HUES64 (cell line): ENCODE results near the gene ADRA1B.

Experiments
- H3K27ac ChIP-seq: 2 replicates; pipeline ENCODE4 v1.7.0; 2013; ENCODE audit warnings: low read depth, low read length, inconsistent platforms
- H3K27me3 ChIP-seq: 2 replicates; pipeline ENCODE4 v1.6.1; 2013; ENCODE audit warnings: mild to moderate bottlenecking, low read length; ENCODE audit not compliant: insufficient read depth
- H3K36me3 ChIP-seq: 2 replicates; pipeline ENCODE4 v1.6.1; 2013; ENCODE audit warnings: mild to moderate bottlenecking, low read length; ENCODE audit not compliant: insufficient read depth
- H3K4me1 ChIP-seq: 2 replicates; pipeline ENCODE4 v1.6.1; 2013; ENCODE audit warnings: mild to moderate bottlenecking, low read length, moderate library complexity; ENCODE audit not compliant: insufficient read depth
- H3K4me3 ChIP-seq: 2 replicates; pipeline ENCODE4 v1.5.1; 2013; ENCODE audit warnings: mild to moderate bottlenecking, low read length, moderate library complexity
- H3K9ac ChIP-seq: 2 replicates; pipeline ENCODE4 v1.6.1; 2013; ENCODE audit warnings: mild to moderate bottlenecking, low read depth, low read length
- H3K9me3 ChIP-seq: 2 replicates; pipeline ENCODE4 v1.6.1; 2013; ENCODE audit warnings: low read depth, low read length; ENCODE audit not compliant: insufficient read depth
- WGBS: fragments of 150-250, 120-280 bp; methylation state at CpG from one replicate; pipeline ENCODE4 v1.1.7; 2013; ENCODE audit warnings: missing lambda C conversion rate; 5-methylcytosine and 5-hydroxymethylcytosine counted together

Gene ADRA1B

DNA sequence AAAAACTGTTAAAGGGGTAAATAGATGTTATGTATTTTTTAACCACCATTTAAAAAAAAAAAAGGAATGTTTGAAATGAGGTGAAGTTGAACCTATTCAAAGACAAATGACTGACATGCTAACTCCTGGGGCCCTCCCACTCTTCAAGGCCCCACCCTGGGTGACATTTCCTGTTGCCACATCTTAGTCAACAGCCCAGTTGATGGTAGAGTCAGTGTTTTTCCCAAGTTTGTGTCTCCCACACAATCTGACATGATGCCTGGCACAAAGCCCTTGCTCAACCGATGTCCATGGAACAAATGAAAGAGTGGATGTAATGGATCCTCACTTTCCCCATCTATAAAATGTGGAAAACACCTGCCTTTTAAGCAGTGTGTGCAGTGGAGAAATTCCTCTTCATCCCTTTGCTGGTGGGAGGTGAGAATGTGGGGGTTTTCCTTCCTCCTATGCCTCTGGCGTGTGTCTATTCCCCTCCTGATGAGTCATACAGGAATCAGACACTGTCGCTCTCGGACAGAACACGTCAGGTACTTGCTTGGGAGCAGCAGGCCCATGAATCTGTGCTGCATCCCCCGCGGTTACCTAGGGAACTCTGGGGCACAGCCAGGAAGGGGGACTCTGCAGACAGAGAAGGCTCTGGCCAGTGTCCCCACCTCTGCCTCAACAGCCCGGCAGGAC, 13.7 kb upstream of the ADRA1B start:
- no peak overlapping the region for H3K27ac ChIP-seq
- 84% methylated on average over 8 of the region's 8 CpGs for WGBS

DNA sequence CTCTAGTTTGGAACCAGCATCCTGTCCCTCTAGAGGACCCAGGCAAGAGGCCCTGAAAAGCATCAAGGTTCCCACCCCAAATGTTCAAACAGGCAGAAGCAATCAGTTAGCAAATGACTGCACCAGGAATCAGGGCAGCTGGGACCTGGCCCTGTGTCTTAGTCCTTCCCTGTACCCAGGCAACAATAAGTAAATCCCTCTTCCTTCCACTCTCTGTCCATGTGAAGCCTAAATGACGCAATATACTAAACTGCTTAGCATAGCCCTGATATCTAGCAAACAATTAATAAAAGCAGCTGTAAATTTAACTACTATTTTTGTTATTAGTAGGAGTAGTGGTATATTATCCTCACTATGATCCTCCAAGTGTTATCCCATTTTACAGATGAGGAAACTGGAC, 13.2 kb upstream of the ADRA1B start:
- no peaks in the 10 kb centered on the region for H3K9me3 ChIP-seq
- H3K4me1 ChIP-seq: peaks cover 2% of the 10 kb centered on the region; the same call in 1 of the 2 replicates
- no peak overlapping the region for H3K27ac ChIP-seq
- H3K4me3 ChIP-seq: no peak overlapping the region
- no peak overlapping the region for H3K9ac ChIP-seq
- no peaks in the 10 kb centered on the region for H3K27me3 ChIP-seq
- no peaks in the 10 kb centered on the region for H3K36me3 ChIP-seq
- WGBS: 100% methylated on average over 1 of the region's 1 CpG

More for the DNA sequence above, 13.7 kb upstream of the ADRA1B start:
- H3K27me3 ChIP-seq: no peaks in the 10 kb centered on the region
- H3K4me3 ChIP-seq: no peak overlapping the region
- no peaks in the 10 kb centered on the region for H3K9me3 ChIP-seq
- no peaks in the 10 kb centered on the region for H3K36me3 ChIP-seq
- no peaks in the 10 kb centered on the region for H3K4me1 ChIP-seq
- no peak overlapping the region for H3K9ac ChIP-seq

DNA sequence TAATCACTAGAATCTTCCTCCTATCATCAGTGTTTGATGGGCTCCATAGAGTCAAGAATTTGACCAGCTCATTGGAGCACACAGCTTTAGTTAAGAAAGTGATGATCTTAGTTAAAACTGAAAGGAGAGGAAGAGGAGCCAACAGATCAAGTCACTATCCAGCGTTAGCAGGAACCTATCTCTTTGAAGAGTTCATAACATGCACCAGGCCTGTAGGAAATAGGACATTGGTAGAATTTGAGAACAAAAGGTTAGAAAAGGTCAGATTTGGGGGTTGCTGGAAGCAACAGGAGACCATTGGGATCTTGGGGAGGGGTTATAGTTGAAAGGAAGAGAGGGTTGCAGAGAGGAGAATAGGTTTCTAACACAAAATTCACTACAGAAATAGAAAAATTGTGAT, 11.4 kb upstream of the ADRA1B start:
- 95% methylated on average over 1 of the region's 1 CpG for WGBS
- no peaks in the 10 kb centered on the region for H3K36me3 ChIP-seq
- H3K27ac ChIP-seq: no peak overlapping the region
- no peak overlapping the region for H3K9ac ChIP-seq
- H3K27me3 ChIP-seq: no peaks in the 10 kb centered on the region
- H3K4me3 ChIP-seq: no peak overlapping the region
- peaks cover 10% of the 10 kb centered on the region for H3K4me1 ChIP-seq
- H3K9me3 ChIP-seq: no peaks in the 10 kb centered on the region

DNA sequence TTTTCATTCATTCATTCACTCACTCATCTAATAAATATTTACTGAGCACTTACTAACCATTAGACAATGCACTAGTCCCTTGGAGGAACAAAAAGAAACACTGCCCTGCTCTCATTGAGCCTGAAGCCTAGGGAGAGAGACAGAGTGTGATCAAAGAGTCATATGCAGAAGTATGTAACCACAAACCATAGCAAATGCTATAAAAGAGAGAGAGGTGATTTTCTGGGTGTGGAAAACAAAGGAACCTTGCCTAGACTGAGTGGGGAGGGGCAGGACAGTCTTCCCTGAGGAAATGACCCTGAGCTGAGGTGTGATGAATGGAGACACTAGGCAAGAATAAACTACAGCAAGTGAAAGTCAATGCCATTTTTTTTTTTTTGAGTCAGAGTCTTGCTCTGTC, 10.8 kb upstream of the ADRA1B start:
- Histone ChIP-seq H3K4me3 (no peak overlapping the region), H3K36me3 (no peaks in the 10 kb centered on the region), H3K9me3 (no peaks in the 10 kb centered on the region), H3K9ac (no peak overlapping the region), H3K27ac (no peak overlapping the region), H3K27me3 (no peaks in the 10 kb centered on the region), H3K4me1 (peaks cover 10% of the 10 kb centered on the region)

DNA sequence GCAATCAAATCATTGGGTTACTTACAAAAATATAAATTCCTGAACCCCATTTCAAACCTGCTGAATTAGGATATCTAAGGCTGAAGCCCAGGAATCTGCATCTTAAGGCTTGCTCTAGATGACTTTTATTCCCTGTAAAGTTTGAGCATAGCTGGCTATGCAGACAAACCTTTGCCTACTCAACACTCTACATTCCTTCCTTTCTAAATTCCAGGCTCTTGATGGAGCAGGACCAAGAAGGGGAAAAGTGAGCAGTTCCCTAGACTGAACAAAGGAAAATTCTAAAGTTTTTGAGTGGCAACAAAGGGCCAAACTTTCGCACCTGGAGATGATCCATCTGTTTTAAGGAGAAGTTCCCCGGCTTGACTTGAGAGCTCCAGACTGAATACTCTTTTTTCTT, 9.8 kb upstream of the ADRA1B start:
- no peaks in the 10 kb centered on the region for H3K9me3 ChIP-seq
- 96% methylated on average over 2 of the region's 2 CpGs for WGBS

DNA sequence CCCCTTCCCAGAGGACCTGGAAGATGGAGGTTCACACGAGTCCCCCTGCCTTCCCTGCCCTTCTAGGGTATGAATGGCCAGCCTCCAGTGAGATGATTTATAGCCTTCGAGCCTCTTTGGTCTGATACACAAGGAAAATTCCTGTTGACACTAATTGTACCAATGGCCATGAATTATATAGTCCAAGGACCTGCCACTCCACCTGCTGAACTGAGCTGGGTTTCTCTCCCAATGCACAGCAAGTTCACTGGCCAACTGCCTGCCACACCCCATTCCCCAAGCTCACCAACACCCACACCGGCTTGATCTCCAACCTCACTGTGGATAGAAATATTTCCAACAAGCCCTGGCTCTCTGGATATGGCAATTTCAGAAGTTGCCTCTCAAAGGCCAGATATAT, 9.3 kb upstream of the ADRA1B start:
- WGBS: 88% methylated on average over 3 of the region's 3 CpGs

More for the DNA sequence above, 9.8 kb upstream of the ADRA1B start:
- Histone ChIP-seq H3K4me1 (peaks cover 15% of the 10 kb centered on the region), H3K27me3 (no peaks in the 10 kb centered on the region), H3K4me3 (no peak overlapping the region), H3K9ac (no peak overlapping the region), H3K36me3 (no peaks in the 10 kb centered on the region), H3K27ac (no peak overlapping the region)

DNA sequence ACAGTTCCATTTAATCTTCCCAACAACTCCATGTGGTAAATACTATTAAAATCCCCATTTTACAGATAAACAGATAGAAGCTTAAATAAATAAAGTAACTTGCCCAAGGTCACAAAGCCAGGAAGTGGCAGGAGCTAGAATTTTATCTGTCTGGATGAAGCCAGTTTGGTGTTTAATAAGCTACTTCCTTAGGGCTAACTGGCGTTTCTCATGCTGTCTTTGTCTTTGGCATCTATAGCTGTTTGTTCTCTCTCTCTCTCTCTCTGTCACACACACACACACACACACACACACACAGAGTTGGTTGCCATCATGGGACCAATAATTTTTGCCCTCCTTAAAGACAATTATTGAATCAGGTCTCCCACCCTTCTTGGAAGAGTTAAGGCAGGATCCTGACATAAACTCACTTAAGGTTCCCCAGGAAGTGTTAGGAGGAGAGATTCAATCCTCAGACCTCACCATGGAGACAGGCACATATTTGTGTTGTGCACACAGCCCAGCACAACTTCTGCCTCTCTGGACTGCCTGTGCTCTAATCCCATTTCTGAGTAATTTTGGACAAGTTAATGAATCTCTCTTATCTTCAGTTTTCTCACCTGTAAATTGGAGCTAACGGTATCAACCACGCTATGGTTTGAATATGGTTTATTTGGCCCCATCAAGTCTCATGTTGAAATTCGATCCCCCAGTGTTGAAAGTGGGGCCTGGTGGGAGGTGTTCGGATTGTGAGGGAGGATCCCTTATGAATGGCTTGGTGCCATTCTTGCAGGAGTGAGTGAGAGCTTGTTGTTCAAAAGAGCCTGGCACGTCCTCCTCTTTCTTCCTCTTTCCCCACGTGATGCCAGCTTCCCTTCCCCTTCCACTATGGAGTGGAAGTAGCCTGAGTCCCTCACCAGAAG, 8.3 kb upstream of the ADRA1B start:
- 78% methylated on average over 7 of the region's 7 CpGs for WGBS
- Histone ChIP-seq H3K36me3 (no peaks in the 10 kb centered on the region), H3K27ac (no peak overlapping the region), H3K9ac (no peak overlapping the region), H3K4me1 (peaks cover 17% of the 10 kb centered on the region), H3K9me3 (no peaks in the 10 kb centered on the region), H3K27me3 (0 out of 2 replicates have a peak, but pooled peaks cover under 1% of the 10 kb centered on the region), H3K4me3 (no peak overlapping the region)

More for the DNA sequence above, 9.3 kb upstream of the ADRA1B start:
- Histone ChIP-seq H3K9ac (no peak overlapping the region), H3K27me3 (no peaks in the 10 kb centered on the region), H3K4me1 (peaks cover 17% of the 10 kb centered on the region), H3K4me3 (no peak overlapping the region), H3K36me3 (no peaks in the 10 kb centered on the region), H3K9me3 (no peaks in the 10 kb centered on the region), H3K27ac (no peak overlapping the region)

DNA sequence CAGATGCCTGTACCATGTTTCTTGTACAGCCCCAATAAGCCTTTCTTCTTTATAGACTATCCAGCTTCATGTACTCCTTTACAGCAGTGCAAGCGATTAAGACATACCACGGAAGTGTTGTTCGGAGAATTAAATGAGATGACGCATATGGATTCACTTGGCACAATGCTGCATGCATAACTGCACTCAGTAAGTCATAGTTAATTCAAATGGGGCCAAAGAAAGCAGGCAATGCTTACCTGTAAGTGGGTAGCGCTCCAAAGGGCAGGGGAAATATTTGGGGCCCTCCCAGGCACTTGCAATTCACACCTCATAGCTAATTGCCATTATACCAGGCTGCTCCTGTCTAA, 7.7 kb upstream of the ADRA1B start:
- Histone ChIP-seq H3K27me3 (0 out of 2 replicates have a peak, but pooled peaks cover 5% of the 10 kb centered on the region), H3K27ac (no peak overlapping the region), H3K36me3 (no peaks in the 10 kb centered on the region), H3K4me3 (no peak overlapping the region), H3K9ac (no peak overlapping the region), H3K4me1 (peaks cover 17% of the 10 kb centered on the region), H3K9me3 (no peaks in the 10 kb centered on the region)
- 88% methylated on average over 5 of the region's 5 CpGs for WGBS

DNA sequence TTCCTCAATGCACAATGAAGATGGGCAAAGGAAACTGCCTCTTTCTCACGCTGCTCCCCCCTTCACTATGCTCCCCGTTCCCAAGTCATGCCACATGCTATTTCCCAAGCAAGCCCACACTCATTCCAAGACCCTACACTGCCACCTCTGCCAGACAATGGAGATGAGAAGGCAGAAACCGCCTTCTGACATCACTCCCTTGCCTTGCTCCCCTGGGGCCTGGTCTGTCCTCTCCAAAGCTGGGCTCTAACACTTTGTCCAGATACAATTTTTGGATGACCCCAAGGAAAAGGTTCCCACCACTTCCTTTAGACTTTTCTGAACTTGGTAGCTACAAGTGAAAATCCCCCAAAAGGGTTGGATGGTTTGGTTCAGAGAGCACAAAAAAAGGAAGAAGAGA, 7.2 kb upstream of the ADRA1B start:
- H3K9ac ChIP-seq: no peak overlapping the region
- H3K36me3 ChIP-seq: no peaks in the 10 kb centered on the region
- H3K27me3 ChIP-seq: peaks cover 9% of the 10 kb centered on the region; the same call in 1 of the 2 replicates
- WGBS: 82% methylated on average over 3 of the region's 3 CpGs
- H3K9me3 ChIP-seq: no peaks in the 10 kb centered on the region
- H3K4me1 ChIP-seq: peaks cover 17% of the 10 kb centered on the region
- H3K27ac ChIP-seq: no peak overlapping the region
- H3K4me3 ChIP-seq: no peak overlapping the region

DNA sequence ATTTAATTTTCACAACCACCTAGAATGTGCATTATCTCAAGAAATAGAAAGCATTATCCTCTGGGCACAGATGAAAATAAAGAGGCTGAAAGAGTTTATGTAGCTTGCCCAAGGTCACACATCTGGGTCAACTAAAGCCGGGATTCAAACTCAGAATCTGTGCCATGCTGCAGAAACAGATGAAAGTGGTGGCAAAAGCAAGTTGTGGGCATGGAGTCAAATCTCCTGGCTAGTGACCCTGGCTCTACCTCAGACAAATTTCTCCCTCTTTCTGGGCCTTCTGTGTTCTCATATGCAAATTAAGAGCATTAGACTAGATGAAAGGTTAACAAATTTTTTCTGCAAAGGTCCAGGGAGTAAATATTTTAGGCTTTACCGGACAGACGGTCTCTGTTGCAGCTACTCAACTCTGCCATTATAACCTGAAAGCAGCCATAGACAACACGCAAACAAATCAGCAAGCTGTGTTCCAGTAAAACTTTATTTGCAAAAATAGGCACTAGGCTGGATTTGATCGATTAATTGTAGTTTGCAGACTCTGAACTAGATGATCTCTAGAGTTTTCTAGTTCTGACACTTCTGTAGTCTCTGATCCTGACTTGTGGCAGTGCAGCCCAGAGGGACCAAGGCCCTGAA, 6.0 kb upstream of the ADRA1B start:
- no peaks in the 10 kb centered on the region for H3K9me3 ChIP-seq
- no peak overlapping the region for H3K4me3 ChIP-seq
- H3K9ac ChIP-seq: no peak overlapping the region
- 92% methylated on average over 5 of the region's 5 CpGs for WGBS
- peaks cover 21% of the 10 kb centered on the region for H3K27me3 ChIP-seq
- H3K27ac ChIP-seq: no peak overlapping the region
- H3K36me3 ChIP-seq: no peaks in the 10 kb centered on the region
- H3K4me1 ChIP-seq: peaks cover 17% of the 10 kb centered on the region

DNA sequence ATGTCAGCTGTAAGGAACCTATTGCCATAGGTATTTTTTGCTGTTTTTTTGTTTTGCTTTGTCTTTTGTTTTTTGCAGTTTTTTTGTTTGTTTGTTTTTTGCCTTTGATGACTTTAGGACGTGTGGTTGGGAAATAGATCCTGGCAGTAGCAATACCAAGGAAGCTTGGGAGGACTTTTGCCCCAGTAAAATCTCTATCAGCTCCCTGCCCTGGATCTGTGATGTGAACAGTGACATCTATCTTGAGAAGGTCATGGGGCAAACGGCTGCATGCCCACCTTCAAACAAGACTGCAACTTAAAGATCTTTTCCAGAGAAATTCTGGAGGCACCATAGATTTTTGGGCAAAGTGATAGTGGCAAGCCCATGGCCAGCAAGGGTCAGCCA, 5.4 kb upstream of the ADRA1B start:
- Histone ChIP-seq H3K27ac (no peak overlapping the region), H3K36me3 (no peaks in the 10 kb centered on the region), H3K9me3 (no peaks in the 10 kb centered on the region), H3K27me3 (peaks cover 26% of the 10 kb centered on the region), H3K4me1 (peaks cover 22% of the 10 kb centered on the region), H3K4me3 (no peak overlapping the region), H3K9ac (no peak overlapping the region)
- 65% methylated on average over 2 of the region's 2 CpGs for WGBS
